Measurements from ENCODE around the gene VMAC.

DNA sequence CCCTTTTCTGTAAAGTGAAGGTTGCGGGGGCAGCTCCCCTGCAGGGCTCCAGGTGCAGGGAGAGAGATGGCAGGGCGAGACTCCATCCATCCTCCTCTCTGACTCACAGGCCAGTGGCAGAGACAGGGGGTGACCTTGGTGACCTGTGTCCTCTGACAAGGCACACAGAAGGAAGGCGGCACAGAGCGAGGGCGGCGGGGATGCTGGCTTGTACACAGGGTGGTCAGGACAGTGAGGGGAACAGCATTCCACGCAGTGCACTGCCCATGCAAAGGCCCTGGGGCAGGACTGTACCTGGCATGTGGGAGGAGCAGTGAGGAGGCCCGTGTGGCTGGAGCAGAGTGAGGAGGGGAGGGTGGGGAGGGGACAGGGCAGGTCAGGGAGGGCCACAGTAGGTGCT lies 8.8 kb upstream of the VMAC start:
- TF ChIP-seq EP300 (IDR thresholded peaks at IDR 0.05) = no peak
- TF ChIP-seq, protein P1, sequence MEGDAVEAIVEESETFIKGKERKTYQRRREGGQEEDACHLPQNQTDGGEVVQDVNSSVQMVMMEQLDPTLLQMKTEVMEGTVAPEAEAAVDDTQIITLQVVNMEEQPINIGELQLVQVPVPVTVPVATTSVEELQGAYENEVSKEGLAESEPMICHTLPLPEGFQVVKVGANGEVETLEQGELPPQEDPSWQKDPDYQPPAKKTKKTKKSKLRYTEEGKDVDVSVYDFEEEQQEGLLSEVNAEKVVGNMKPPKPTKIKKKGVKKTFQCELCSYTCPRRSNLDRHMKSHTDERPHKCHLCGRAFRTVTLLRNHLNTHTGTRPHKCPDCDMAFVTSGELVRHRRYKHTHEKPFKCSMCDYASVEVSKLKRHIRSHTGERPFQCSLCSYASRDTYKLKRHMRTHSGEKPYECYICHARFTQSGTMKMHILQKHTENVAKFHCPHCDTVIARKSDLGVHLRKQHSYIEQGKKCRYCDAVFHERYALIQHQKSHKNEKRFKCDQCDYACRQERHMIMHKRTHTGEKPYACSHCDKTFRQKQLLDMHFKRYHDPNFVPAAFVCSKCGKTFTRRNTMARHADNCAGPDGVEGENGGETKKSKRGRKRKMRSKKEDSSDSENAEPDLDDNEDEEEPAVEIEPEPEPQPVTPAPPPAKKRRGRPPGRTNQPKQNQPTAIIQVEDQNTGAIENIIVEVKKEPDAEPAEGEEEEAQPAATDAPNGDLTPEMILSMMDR (IDR thresholded peaks at IDR 0.05) = no peak
- no peak for TF ChIP-seq POLR2A (IDR thresholded peaks at IDR 0.05)
- TF ChIP-seq POLR2AphosphoS5 (IDR thresholded peaks at IDR 0.05) = no peak

Measured in stomach (tissue), 4 donors.